ENCODE measurements around the gene SEL1L2.

GRCh38 chr20:14036567-14036966, 46.2 kb upstream of the SEL1L2 start:
- TF ChIP-seq POLR2AphosphoS5 (IDR thresholded peaks at IDR 0.05; ENCODE audit: low read depth, low read length) (no peak), POLR2A (IDR thresholded peaks at IDR 0.05; ENCODE audit: low read depth, low read length) (no peak), TAF1 (IDR thresholded peaks at IDR 0.05; ENCODE audit: borderline replicate concordance, low read depth, low read length) (no peak)
